ENCODE data around the gene GTF2F2.

DNA sequence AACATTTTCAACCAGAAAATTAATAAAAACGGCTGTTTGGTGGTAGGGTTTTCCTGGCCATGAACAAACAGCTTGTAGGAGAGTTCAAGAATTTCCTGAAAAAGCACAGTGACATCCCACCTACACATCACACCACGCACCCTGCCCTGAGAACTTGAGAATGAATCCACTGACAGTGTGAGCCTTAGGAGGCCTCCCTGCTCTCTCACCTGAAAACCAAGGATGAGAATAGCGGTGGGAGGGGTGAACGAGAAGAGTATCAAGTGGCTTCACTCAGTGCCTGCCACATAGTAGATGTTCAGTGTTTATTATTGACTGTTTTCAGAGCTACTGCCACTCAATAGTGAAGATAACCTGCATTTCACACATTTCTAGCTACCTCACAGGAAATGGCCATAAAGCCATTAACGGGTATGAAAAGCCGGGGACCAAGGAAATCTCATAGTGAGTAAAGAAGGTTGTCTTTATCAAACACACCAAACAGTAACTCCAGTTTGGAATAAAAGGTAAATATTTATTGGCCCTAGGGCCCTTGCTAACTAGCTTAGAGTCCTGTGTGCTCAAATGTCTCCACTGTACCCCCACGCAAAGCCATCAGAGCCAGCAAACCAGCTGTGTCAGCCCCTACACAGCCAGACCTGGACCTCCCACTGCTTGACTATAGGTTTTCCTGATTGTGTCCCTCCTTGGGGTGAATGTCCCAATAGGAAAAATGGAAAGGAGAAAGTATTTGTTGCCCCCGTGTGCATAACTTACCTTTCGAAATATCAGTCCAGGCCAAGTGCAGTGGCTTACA, 180.1 kb downstream of the GTF2F2 start:
- TF ChIP-seq, protein P1, sequence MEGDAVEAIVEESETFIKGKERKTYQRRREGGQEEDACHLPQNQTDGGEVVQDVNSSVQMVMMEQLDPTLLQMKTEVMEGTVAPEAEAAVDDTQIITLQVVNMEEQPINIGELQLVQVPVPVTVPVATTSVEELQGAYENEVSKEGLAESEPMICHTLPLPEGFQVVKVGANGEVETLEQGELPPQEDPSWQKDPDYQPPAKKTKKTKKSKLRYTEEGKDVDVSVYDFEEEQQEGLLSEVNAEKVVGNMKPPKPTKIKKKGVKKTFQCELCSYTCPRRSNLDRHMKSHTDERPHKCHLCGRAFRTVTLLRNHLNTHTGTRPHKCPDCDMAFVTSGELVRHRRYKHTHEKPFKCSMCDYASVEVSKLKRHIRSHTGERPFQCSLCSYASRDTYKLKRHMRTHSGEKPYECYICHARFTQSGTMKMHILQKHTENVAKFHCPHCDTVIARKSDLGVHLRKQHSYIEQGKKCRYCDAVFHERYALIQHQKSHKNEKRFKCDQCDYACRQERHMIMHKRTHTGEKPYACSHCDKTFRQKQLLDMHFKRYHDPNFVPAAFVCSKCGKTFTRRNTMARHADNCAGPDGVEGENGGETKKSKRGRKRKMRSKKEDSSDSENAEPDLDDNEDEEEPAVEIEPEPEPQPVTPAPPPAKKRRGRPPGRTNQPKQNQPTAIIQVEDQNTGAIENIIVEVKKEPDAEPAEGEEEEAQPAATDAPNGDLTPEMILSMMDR (IDR thresholded peaks at IDR 0.05 in 8 of 11, conservative IDR thresholded peaks at IDR 0.05 in 3 of 11): no peak
- TF ChIP-seq POLR2AphosphoS5 (IDR thresholded peaks at IDR 0.05): no peak

Measured in spleen (tissue), 7 donors.